DLD1 (cell line): ENCODE measurements around the gene RNASEH2A.

Source experiments
- in situ Hi-C: cut with HindIII; loops from 2 replicates; pipeline ENCODE4 v1.10.0; 2017; ENCODE audit warnings: low sequenced_read_pairs

Gene RNASEH2A

GRCh38 chr19:12782424-12783290 lies 23.7 kb upstream of the RNASEH2A start:
- in situ Hi-C loops = no loop called here

DNA sequence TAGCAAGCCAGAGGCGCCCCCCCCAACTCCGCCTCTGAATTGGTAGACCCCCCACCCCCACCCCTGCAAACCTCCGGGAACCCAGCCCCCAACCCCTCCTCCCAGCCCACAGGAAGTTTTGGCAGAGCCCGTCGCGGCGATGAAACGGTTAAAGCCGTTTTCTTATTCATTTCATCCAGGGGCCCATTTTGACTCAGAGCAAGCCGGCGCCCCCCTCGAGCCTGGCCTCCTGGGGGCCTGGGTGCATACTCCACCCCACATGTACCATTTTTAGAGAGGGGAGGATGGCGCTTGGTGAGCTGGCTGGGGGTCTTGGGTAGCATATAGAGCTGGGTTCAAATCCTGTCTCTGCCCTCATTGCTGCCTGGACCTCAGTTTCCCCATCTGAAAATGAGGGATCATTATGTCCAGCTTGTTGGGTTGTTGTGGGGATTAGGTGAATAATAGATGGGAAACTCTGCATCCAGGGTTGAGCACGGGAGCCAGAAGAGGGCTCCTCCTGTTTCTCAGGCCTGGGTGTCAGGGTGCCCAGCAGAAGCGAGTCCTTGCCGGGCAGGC lies 23.0 kb upstream of the RNASEH2A start:
- in situ Hi-C loops = no loop called here

DNA sequence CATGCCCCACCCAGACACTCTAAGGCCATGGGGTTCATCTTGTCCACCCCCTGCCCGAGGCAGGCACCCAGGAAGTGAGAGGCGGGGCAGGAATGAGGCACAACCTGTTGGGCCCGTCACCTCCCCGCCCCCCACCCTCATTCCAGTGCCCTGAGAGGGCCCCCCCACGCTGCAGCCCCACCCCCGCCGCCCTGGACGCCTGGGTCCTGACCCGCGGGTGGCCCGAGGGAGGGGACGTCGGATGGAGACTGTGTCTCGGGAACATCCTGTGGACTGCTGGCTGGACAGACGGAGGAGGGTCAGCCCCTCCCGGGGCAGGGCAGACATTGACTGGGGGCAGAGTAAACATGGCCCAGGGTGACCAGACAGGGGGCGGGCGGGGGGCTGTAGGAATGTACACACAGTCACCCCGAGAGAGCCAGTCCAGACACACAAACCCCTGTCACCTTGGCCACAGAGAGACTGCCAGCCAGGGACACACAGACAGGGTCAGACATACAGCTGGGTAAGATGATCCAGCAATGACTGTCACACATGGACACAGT lies 22.5 kb upstream of the RNASEH2A start:
- in situ Hi-C loops = no loop called here

DNA sequence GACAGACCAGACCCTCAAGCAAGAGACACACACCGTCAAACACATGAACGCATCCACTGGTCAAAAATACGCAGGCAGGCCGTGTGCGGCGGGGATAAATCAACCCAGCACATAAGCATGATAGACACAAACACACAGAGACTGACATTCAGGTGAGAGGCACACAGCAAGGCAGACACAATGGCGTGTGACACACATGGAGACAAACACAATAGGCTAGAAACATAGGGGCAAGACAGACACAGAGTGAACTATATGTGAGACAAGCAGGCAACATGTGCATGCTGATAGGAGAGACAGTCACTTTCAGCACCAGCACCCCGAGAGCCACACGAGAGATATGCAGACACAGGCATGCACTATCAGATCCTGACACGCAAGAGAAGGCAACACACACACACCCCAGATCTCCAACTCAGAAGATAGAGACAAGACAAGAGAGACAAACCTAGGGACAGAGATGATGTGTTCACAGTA lies 22.0 kb upstream of the RNASEH2A start:
- in situ Hi-C loops = no loop called here

GRCh38 chr19:12784871-12785430 lies 21.4 kb upstream of the RNASEH2A start:
- in situ Hi-C loops = no loop called here

DNA sequence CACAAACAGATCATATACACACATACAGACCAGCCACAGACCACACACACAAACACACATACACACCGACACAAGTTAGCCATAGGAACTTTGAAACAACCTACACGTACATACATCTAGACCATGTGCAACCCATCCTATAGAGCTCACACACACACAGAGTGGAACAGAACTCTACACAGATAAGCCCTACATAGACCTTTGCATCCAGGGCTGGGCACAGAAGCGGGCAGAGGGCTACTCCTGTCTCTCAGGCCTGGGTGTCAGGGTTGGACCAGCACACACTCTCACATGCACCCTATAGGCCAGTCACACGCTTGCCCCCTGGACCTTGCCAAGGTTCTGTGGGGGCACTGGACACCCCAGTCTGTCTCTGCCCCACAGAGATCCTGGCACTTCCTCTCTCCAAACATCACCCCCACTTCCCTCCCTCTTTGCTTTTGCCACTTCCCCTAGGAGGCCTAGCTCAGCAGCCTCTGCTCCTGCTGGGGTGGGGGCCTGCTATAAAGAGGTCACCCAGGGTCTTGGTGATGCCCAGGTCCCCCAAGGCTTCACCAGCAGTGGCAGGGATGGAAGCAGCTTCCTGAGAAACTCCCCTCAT lies 20.9 kb upstream of the RNASEH2A start:
- in situ Hi-C loops = no loop called here

- in situ Hi-C loops = no loop called here
These were observed 20.1 kb upstream of the RNASEH2A start for GRCh38 chr19:12786141-12786870.

GRCh38 chr19:12786952-12787351 lies 19.4 kb upstream of the RNASEH2A start:
- in situ Hi-C loops = no loop called here

DNA sequence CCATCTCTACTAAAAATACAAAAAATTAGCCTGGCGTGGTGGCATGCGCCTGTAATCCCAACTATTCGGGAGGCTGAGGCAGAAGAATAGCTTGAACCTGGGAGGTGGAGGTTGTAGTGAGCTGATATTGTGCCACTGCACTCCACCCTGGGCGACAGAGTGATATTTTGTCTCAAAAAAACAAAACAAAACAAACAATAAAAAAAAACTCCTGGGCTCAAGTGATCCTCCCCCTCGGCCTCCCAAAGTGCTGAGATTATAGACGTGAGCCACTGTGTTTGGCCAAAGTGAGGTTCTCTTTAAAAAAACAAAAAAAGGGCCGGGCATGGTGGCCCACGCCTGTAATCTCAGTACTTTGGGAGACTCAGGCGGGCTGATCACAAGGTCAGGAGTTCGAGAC lies 18.9 kb upstream of the RNASEH2A start:
- in situ Hi-C loops = no loop called here

DNA sequence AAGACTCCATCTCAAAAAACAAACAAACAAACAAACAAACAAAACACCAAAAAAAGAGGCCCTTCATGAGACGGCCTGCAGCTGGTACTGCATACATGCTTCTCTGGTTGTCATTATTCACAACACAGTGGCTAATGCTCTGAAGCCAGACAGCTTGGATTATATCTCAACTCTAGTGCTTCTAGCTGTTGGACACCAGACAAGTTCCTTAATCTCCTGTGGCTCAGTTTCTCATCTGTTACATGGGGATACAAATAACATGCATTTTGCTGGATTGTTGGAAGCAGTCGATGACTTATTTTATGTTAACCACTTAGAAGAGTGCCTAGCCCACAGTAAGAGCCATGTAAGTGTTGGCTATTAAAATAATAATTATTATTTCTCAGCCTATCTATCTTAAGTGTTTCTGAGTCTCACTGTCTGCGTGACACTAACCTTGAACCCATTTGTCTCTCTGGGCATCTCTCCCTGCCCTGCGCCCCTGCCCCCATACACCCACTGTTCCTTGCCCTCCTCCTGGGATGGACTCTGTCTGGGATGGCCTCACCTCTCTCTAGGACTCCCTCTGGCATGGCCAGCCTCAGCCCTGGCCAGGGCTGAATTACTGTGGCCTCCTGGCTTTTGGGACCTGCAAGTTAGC lies 18.2 kb upstream of the RNASEH2A start:
- in situ Hi-C loops = no loop called here

DNA sequence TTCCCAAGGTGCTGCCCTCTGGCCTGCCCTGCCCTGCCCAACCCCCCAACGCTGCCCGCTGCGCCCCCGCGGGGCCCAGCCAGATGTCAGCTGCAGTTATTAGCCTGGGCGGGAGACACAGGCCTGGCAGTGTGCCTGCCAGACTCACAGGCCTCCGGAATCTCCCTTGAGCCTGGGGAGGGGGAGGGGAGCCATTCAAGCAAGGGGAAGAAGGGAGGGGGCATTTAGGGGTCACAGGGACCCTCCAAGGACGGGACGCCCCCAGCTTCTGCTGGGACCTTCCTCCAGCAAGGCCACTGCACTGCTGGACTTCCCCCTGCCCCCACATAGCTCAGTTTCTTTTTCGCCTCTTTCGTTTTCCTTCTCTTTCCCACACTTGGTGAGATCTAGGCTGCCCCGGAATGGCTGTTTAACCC lies 17.7 kb upstream of the RNASEH2A start:
- in situ Hi-C loops = no loop called here

GRCh38 chr19:12789098-12789903 lies 17.1 kb upstream of the RNASEH2A start:
- in situ Hi-C loops = no loop called here

DNA sequence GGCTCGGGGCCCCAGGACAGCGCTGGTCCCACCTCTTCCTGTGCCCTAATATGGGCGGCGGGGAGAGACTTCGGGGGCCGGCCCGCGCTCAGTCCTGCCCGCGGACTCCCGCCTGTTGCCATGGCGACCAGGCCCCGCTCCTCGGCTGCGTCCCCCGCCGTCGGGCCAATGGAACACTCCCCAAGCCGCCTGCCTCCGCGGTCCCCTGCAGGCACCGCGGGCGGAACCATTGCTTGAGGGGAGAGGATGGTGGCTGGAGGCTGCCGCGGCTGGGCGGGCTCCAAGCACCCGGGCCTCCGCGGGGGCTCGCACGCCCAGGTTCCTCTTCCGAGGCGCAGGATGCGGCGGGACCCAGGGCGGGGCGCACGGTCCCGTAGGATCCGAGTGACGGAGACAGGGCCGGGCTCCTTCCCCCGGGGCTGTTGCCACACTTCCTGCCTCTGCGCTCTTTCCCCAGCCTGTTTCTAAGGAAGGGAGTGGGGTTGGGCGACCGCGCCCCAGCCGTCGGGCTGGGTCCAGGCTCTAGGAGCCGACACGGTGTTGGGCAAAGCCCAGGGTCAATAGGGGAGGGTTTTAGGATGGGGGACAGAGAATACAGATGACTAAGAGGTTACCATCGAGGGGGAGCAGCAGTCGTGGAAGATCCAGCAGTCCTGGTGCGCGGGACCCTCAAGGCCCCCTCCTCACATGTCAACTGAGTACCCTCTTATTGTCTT lies 16.3 kb upstream of the RNASEH2A start:
- in situ Hi-C loops = no loop called here

- in situ Hi-C loops = no loop called here
These were observed 15.6 kb upstream of the RNASEH2A start for GRCh38 chr19:12790628-12791344.

DNA sequence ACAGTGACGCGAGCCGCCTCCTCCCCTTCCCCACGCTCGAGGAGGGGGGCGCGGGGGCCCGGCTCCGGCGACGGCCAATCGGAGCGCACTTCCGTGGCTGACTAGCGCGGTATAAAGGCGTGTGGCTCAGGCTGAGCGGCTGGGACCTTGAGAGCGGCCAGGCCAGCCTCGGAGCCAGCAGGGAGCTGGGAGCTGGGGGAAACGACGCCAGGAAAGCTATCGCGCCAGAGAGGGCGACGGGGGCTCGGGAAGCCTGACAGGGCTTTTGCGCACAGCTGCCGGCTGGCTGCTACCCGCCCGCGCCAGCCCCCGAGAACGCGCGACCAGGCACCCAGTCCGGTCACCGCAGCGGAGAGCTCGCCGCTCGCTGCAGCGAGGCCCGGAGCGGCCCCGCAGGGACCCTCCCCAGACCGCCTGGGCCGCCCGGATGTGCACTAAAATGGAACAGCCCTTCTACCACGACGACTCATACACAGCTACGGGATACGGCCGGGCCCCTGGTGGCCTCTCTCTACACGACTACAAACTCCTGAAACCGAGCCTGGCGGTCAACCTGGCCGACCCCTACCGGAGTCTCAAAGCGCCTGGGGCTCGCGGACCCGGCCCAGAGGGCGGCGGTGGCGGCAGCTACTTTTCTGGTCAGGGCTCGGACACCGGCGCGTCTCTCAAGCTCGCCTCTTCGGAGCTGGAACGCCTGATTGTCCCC lies 14.9 kb upstream of the RNASEH2A start, which contains the start of gene JUNB:
TSS of gene JUNB (plus strand) at position 142 of the 706 bp plus-strand sequence. CDS start at position 428, 286 bp downstream.
- in situ Hi-C loops = no loop called here

DNA sequence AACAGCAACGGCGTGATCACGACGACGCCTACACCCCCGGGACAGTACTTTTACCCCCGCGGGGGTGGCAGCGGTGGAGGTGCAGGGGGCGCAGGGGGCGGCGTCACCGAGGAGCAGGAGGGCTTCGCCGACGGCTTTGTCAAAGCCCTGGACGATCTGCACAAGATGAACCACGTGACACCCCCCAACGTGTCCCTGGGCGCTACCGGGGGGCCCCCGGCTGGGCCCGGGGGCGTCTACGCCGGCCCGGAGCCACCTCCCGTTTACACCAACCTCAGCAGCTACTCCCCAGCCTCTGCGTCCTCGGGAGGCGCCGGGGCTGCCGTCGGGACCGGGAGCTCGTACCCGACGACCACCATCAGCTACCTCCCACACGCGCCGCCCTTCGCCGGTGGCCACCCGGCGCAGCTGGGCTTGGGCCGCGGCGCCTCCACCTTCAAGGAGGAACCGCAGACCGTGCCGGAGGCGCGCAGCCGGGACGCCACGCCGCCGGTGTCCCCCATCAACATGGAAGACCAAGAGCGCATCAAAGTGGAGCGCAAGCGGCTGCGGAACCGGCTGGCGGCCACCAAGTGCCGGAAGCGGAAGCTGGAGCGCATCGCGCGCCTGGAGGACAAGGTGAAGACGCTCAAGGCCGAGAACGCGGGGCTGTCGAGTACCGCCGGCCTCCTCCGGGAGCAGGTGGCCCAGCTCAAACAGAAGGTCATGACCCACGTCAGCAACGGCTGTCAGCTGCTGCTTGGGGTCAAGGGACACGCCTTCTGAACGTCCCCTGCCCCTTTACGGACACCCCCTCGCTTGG lies 14.1 kb upstream of the RNASEH2A start:
- in situ Hi-C loops = no loop called here
